Hepatocyte (in vitro differentiated cells): ENCODE measurements around the gene SPATA6L.

Source experiments
- EZH2 ChIP-seq: fragments of 200-600 bp; sonication (generic); IDR thresholded peaks from 2 replicates; pipeline ENCODE4 v1.6.1; 2016; ENCODE audit warnings: antibody characterized with exemption, mild to moderate bottlenecking, borderline replicate concordance
- EZH2phosphoT487 ChIP-seq: fragments of 200-600 bp; sonication (generic); IDR thresholded peaks from one replicate; pipeline ENCODE4 v1.6.1; 2018; ENCODE audit warnings: antibody characterized with exemption, mild to moderate bottlenecking, low read depth, moderate library complexity; ENCODE audit not compliant: unreplicated experiment, severe bottlenecking
- TF ChIP-seq, protein P1 (sequence below): fragments of 200-600 bp; sonication (generic); IDR thresholded peaks from 2 replicates; pipeline ENCODE4 v1.5.1; 2016; ENCODE audit warnings: antibody characterized with exemption, mild to moderate bottlenecking; ENCODE audit not compliant: poor library complexity

DNA sequence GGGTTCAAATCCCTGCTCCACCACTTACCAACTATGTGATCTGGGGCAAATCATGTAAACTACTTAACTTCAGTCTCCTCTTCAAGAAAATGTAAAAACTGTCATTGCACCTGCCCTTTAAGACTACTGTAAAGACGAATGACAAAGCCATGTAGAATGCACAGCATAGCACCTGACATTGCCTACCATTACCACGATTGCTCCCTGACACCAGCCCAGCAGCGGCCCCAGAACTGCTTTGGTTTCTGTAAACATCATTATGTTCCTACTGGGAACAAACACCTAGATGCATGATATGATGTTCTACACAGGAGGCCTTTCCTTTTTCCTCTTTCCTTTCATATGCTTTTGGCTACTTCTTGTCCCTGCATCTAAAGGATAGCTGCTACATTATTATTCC is 27.3 kb downstream of the SPATA6L start:
- TF ChIP-seq, protein P1, sequence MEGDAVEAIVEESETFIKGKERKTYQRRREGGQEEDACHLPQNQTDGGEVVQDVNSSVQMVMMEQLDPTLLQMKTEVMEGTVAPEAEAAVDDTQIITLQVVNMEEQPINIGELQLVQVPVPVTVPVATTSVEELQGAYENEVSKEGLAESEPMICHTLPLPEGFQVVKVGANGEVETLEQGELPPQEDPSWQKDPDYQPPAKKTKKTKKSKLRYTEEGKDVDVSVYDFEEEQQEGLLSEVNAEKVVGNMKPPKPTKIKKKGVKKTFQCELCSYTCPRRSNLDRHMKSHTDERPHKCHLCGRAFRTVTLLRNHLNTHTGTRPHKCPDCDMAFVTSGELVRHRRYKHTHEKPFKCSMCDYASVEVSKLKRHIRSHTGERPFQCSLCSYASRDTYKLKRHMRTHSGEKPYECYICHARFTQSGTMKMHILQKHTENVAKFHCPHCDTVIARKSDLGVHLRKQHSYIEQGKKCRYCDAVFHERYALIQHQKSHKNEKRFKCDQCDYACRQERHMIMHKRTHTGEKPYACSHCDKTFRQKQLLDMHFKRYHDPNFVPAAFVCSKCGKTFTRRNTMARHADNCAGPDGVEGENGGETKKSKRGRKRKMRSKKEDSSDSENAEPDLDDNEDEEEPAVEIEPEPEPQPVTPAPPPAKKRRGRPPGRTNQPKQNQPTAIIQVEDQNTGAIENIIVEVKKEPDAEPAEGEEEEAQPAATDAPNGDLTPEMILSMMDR: no peak
- TF ChIP-seq EZH2: no peak
- no peak for TF ChIP-seq EZH2phosphoT487
